ENCODE data around the gene CISD2. TPM values are rescaled to one million over a fixed set of nuclear protein-coding genes. Genes with fewer than 3 reads are reported as not detected.
"Not testable (repeated sequence)": the region's sequence is repeated elsewhere in the genome, so short reads cannot be mapped to it uniquely, and the experiment has no call there.

CISD2 gene
- total and polyA plus RNA-seq, 2 experiments from 2014 or later: 15.4 to 101 TPM

GRCh38 chr4:102867278-102868152 lies 1.3 kb upstream of the CISD2 start:
- Histone ChIP-seq H3K9me3 (ENCODE audit: low read depth) (no peaks in the 10 kb centered on the region), H3K27me3 (no peaks in the 10 kb centered on the region), H3K36me3 (no peaks in the 10 kb centered on the region), H3K4me1 (ENCODE audit: low read depth) (peaks cover 26% of the 10 kb centered on the region), H3K27ac (peak overlapping the region; percentile 89), H3K4me3 (peak overlapping the region; percentile 37)
- no peak for TF ChIP-seq CTCF (IDR thresholded peaks at IDR 0.05; ENCODE audit: low read depth, low read length)
- DNase-seq (ENCODE audit: low read depth in 1 of 2, low spot score in 1 of 2): no peak

GRCh38 chr4:102868153-102868780 lies 525 bp upstream of the CISD2 start:
- no peak for DNase-seq (ENCODE audit: low read depth in 1 of 2, low spot score in 1 of 2)
- H3K27me3 ChIP-seq: no peaks in the 10 kb centered on the region
- peak overlapping the region; percentile 89 for H3K27ac ChIP-seq
- no peaks in the 10 kb centered on the region for H3K9me3 ChIP-seq (ENCODE audit: low read depth)
- H3K4me3 ChIP-seq: peak overlapping the region; percentile 37
- peaks cover 26% of the 10 kb centered on the region for H3K4me1 ChIP-seq (ENCODE audit: low read depth)
- no peak for TF ChIP-seq CTCF (IDR thresholded peaks at IDR 0.05; ENCODE audit: low read depth, low read length)
- no peaks in the 10 kb centered on the region for H3K36me3 ChIP-seq

- peaks cover 26% of the 10 kb centered on the region for H3K4me1 ChIP-seq (ENCODE audit: low read depth)
- no peaks in the 10 kb centered on the region for H3K9me3 ChIP-seq (ENCODE audit: low read depth)
- no peak for DNase-seq (ENCODE audit: low read depth in 1 of 2, low spot score in 1 of 2)
- H3K27me3 ChIP-seq: no peaks in the 10 kb centered on the region
- TF ChIP-seq CTCF (IDR thresholded peaks at IDR 0.05; ENCODE audit: low read depth, low read length): no peak
- peak overlapping the region; percentile 37 for H3K4me3 ChIP-seq
- H3K36me3 ChIP-seq: peaks cover 2% of the 10 kb centered on the region
- peak overlapping the region; percentile 89 for H3K27ac ChIP-seq
Observed at GRCh38 chr4:102869569-102870197, 891 bp downstream of the CISD2 start.

- TF ChIP-seq CTCF (IDR thresholded peaks at IDR 0.05; ENCODE audit: low read depth, low read length): no peak
- Histone ChIP-seq H3K4me3 (no peak overlapping the region), H3K4me1 (ENCODE audit: low read depth) (peaks cover 24% of the 10 kb centered on the region), H3K9me3 (ENCODE audit: low read depth) (no peaks in the 10 kb centered on the region), H3K36me3 (peaks cover 8% of the 10 kb centered on the region), H3K27ac (no peak overlapping the region), H3K27me3 (no peaks in the 10 kb centered on the region)
- no peak for DNase-seq (ENCODE audit: low read depth in 1 of 2, low spot score in 1 of 2)
Observed at GRCh38 chr4:102871772-102872171, 3.0 kb downstream of the CISD2 start.

- H3K36me3 ChIP-seq; H3K9me3 ChIP-seq (ENCODE audit: low read depth); H3K4me3 ChIP-seq; H3K4me1 ChIP-seq (ENCODE audit: low read depth); H3K27me3 ChIP-seq; DNase-seq (ENCODE audit: low read depth in 1 of 2, low spot score in 1 of 2); H3K27ac ChIP-seq: not testable (repeated sequence)
Observed at GRCh38 chr4:102877477-102878106, 8.8 kb downstream of the CISD2 start.

- H3K36me3 ChIP-seq; H3K9me3 ChIP-seq (ENCODE audit: low read depth); H3K27ac ChIP-seq; H3K27me3 ChIP-seq; H3K4me3 ChIP-seq; H3K4me1 ChIP-seq (ENCODE audit: low read depth): not testable (repeated sequence)
- DNase-seq (ENCODE audit: low read depth in 1 of 2, low spot score in 1 of 2): peak in 1 of 2 donors; percentile 49
Observed at GRCh38 chr4:102878349-102878748, 9.6 kb downstream of the CISD2 start.
